Activated naive CD8-positive, alpha-beta T cell treated with anti-CD3 and anti-CD28 coated beads for 36 hours (primary cell): ENCODE results near the gene SLC24A4. TPM values are rescaled to one million over a fixed set of nuclear protein-coding genes. Genes with fewer than 3 reads are reported as not detected.

Experiments used
- DNase-seq: peaks from one replicate; pipeline ENCODE4 v3.0.0; 2021
- H3K27ac Mint-ChIP-seq: one replicate; pipeline ENCODE4 v1.8.0; 2022; ENCODE audit warnings: mild to moderate bottlenecking, moderate library complexity, mixed read lengths
- H3K27me3 Mint-ChIP-seq: one replicate; pipeline ENCODE4 v1.8.0; 2022; ENCODE audit warnings: mild to moderate bottlenecking, mixed read lengths
- H3K36me3 Mint-ChIP-seq: one replicate; pipeline ENCODE4 v1.8.0; 2021; ENCODE audit warnings: mild to moderate bottlenecking, mixed read lengths
- H3K4me1 Mint-ChIP-seq: one replicate; pipeline ENCODE4 v1.8.0; 2021; ENCODE audit warnings: mixed read lengths
- H3K4me3 Mint-ChIP-seq: one replicate; pipeline ENCODE4 v1.8.0; 2022; ENCODE audit warnings: mild to moderate bottlenecking, moderate library complexity, mixed read lengths
- H3K9me3 Mint-ChIP-seq: one replicate; pipeline ENCODE4 v1.8.0; 2022; ENCODE audit warnings: mixed read lengths
- total RNA-seq, 2 experiments: library from RNA; stranded (reverse); gene quantifications; one replicate each; pipeline ENCODE4 v1.2.3, GENCODE V29; 2021

SLC24A4 gene
- total RNA-seq, 2 experiments from 2014 or later, result 0.06 to 0.08 TPM

DNA sequence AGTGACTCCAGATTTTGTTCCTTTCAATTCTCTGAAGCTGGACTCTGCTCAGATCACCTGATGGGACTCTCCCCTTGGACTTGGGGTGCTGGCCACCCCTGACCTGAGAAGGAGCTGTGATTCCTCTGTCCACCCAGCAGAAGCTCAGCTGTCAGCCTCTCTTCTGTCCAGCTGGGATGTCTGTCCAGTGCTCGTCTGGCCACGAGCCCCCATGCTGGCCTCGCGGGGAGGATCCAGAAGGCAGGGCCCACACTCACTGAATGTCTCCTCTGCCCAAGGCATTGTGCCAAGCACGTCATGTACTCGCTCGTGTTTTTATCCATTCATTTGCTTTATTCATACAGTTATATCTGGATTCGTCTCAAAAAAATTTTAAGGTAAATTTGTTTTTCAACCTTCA is 14.2 kb upstream of the SLC24A4 start:
- H3K9me3 Mint-ChIP-seq, result no peaks in the 10 kb centered on the region
- no peak for DNase-seq
- no peak overlapping the region for H3K27ac Mint-ChIP-seq
- peaks cover 6% of the 10 kb centered on the region for H3K4me1 Mint-ChIP-seq
- H3K27me3 Mint-ChIP-seq, result no peaks in the 10 kb centered on the region
- no peak overlapping the region for H3K4me3 Mint-ChIP-seq
- no peaks in the 10 kb centered on the region for H3K36me3 Mint-ChIP-seq

DNA sequence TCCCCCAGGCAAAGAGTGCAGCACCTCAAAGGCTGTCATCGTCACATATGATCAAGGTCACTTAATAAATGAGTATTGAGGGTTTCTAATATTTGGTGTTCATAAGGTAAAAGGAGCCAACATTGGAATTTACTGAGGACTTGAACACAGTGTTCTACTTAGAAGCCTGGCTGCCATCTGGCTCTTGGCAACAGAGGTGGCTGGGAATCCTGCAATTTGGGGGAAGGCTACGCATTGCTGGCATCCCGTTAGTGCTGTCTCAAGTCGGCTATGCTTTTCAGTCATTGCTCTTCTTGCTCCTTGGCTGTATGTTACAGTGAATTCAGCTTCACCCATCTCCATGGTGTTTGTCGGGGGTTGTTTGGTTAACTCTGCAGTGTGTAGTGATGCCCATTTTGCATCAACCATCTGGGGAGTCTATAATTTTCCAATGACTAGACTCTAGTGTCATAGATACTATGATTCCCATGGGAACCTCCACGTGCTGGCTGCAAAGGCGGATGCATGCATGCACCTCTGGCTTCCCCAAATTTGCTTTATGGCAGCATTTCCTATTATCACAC is 12.9 kb upstream of the SLC24A4 start:
- Mint-ChIP-seq H3K4me1 (peaks cover 6% of the 10 kb centered on the region), H3K27ac (no peak overlapping the region), H3K27me3 (no peaks in the 10 kb centered on the region), H3K4me3 (no peak overlapping the region), H3K36me3 (no peaks in the 10 kb centered on the region), H3K9me3 (no peaks in the 10 kb centered on the region)
- no peak for DNase-seq

DNA sequence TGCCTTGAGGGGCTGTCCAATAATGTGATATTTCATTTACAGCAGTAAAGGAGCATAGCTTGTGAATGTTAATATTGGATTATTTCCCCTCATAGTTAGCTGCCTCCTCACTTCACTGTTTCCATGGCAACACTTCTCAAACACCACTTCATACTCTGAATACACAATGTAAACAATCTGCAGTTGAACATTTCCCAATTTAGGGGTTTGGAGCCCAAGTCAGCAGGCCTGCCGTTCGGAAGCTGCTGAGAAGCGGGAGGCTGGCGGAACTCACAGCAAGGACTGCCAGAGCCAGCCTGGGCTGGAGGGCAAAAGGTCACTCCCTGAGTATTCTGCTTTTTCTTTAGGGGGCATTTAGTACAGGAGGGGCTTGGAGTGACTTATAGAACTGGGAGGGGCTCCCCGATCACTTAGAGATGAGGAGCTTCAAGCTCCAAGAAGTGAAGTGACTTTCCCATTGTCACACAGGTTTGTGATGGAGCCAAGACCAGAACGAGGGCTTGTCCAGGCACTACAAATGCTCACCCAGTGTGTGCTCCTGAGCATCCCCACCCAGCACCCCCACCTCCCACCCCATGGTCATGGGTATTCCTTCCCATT is 12.1 kb upstream of the SLC24A4 start:
- no peaks in the 10 kb centered on the region for H3K9me3 Mint-ChIP-seq
- DNase-seq, result no peak
- H3K4me3 Mint-ChIP-seq, result no peak overlapping the region
- H3K27ac Mint-ChIP-seq, result no peak overlapping the region
- peaks cover 6% of the 10 kb centered on the region for H3K4me1 Mint-ChIP-seq
- H3K27me3 Mint-ChIP-seq, result no peaks in the 10 kb centered on the region
- H3K36me3 Mint-ChIP-seq, result no peaks in the 10 kb centered on the region

DNA sequence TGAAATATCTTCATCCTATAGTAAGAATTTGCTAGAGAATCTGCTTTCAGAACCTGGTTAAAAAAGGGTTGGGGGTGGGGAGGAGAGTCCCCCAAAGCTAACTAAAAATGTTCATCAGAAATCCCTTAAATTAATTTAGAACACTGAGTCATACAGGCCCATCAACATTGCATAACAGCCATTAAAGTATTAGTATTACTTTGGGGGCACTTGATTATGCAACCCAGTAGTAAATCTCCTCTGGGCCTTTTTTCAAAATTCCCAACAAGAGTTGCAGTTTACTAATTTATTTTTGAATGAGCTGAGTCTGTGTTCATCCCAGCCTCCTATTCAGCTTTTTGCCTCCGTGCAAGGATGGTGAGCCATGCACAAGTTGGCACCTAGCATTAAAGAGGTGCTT is 8.8 kb upstream of the SLC24A4 start:
- Mint-ChIP-seq H3K4me3 (no peak overlapping the region), H3K9me3 (peaks cover 7% of the 10 kb centered on the region), H3K27me3 (peaks cover 12% of the 10 kb centered on the region), H3K4me1 (no peaks in the 10 kb centered on the region), H3K27ac (no peak overlapping the region), H3K36me3 (no peaks in the 10 kb centered on the region)
- no peak for DNase-seq

DNA sequence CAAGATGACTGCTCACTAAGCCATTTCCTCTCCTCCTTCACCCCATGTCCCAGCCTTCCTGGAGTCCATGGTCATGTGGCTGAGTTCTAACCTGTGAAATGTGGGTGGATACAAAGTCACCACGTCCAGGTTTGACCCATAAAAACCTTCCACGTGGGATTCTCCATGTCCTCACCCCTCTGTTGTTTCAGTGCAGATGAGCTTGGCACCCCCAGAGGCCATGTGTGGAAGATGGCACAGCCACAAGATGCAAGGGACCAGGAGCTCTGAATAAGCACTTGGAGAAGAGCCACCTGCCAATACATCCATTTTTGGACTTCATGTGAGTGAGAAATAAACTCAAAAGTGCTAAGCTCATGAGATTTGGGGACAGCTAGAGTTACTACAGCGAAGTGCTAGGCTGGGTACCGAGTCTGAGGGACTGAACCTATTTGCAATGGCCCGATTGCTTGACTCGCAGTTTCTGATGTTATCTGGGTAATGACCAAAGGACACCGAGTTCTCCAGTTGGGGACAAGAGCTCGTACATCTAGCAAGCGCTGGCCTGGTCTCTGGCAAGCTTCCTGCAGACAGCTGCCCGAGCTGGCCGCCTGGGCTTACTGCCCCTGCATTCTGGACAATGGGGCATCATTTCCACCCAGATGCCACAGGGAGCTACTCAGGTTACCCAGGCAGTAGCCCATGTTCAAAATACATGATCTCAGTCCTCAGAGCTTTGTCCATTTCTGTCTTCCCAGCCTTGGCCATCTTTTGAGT is 7.7 kb upstream of the SLC24A4 start:
- no peak for DNase-seq
- H3K4me1 Mint-ChIP-seq, result no peaks in the 10 kb centered on the region
- no peak overlapping the region for H3K27ac Mint-ChIP-seq
- H3K27me3 Mint-ChIP-seq, result peaks cover 21% of the 10 kb centered on the region
- no peak overlapping the region for H3K4me3 Mint-ChIP-seq
- peaks cover 7% of the 10 kb centered on the region for H3K9me3 Mint-ChIP-seq
- no peaks in the 10 kb centered on the region for H3K36me3 Mint-ChIP-seq

DNA sequence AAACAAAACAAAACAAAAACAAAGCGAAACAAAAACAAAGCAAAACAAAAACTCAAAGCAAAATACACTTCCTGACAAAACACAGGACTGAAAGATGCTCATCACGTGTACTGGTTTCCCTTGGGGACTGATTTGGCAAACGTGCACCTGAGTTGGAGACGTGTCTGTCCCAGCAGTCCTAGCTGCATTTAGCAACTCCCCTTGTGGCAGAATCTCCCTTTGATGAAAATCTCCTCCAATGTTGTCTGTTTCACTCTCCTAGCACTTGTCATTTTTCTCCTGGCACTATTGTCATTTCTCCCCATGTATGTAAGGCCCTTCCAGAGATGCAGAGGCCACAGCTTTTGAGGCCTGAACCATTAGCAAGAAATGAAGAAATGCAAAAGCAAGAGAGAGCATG is 6.8 kb upstream of the SLC24A4 start:
- DNase-seq, result no peak
- Mint-ChIP-seq H3K9me3 (peaks cover 7% of the 10 kb centered on the region), H3K4me3 (no peak overlapping the region), H3K27ac (no peak overlapping the region), H3K36me3 (no peaks in the 10 kb centered on the region), H3K27me3 (peaks cover 29% of the 10 kb centered on the region), H3K4me1 (no peaks in the 10 kb centered on the region)

DNA sequence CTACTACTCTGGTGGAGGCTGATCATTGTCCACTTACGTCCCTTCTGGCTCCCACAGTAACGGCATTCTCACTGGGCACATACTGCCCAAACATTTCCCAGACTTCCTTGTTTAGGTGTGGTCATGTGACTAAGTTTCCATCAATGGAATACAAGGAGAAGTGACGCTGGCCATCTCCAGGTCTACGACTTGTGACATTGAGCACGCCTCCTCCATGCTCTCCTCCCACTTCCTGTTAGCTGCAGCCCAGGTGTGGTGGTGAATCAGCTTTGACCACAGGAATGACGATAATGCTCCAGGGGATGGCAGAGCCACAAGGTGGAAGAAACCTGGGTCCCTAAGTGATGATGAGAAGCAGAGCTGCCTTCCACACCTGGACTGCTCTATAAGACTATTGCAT is 6.0 kb upstream of the SLC24A4 start:
- Mint-ChIP-seq H3K9me3 (peaks cover 7% of the 10 kb centered on the region), H3K27ac (no peak overlapping the region), H3K27me3 (peaks cover 36% of the 10 kb centered on the region), H3K4me3 (no peak overlapping the region), H3K4me1 (no peaks in the 10 kb centered on the region), H3K36me3 (no peaks in the 10 kb centered on the region)
- no peak for DNase-seq

DNA sequence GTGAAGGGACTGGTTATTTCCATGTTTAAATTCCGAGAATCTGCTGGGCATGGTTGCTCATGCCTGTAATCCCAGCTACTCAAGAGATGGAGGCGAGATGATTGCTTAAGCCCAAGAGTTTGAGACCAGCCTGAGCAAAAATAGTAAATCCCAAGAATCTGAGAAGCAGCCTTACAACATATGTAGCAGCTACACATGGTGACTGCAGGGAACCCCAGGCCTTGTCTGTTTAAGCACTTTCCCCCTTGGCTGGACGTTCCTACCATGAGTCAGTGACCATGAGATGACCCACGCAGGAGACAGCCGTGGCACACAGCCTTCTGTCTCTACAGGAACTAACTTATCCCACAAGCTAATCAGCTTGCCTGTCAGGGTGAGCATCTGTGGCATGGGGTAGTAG is 5.5 kb upstream of the SLC24A4 start:
- Mint-ChIP-seq H3K4me3 (no peak overlapping the region), H3K27me3 (peaks cover 42% of the 10 kb centered on the region), H3K4me1 (no peaks in the 10 kb centered on the region), H3K36me3 (no peaks in the 10 kb centered on the region), H3K27ac (no peak overlapping the region), H3K9me3 (peaks cover 7% of the 10 kb centered on the region)
- DNase-seq, result no peak

DNA sequence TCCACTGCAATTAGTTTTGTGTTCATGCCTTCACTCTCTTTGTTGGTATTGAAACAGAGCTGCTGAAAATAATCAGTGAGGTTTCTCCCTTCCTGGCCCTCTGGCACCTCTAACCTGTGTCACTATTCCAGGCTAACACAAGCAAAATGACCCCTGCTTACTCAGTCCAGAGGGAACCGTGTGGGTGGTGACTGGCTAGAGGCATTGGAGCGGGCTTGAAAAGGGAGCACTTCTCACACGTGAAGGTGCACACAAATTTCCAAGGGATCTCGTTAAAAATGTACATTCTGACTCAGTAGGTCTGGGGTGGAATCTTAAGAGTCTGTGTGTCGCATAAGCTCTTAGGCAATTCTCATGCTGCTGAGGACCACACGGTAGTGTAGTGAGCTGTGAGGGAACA is 1.3 kb upstream of the SLC24A4 start:
- no peak overlapping the region for H3K27ac Mint-ChIP-seq
- no peak overlapping the region for H3K4me3 Mint-ChIP-seq
- peaks cover 79% of the 10 kb centered on the region for H3K27me3 Mint-ChIP-seq

DNA sequence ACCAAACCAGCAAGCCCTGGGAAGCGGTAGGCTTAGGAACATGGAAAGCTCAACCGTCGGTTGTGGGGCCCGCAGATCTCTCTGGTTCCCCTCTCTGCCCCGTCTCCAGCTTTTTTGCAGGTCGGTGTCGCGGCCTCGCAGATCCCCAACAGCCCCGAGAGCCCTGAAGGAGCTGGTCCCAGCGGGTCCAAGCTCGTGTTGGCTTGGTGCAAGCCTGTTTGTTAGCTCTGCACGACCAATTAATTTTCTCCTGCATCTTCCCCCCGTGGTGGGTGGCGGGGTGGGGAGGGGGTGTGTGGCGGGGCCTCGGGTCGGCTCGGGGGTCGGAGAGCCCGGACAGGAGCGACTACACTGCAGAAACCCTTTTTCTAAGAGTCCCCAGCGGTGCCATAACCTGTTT is 449 bp upstream of the SLC24A4 start:
- peak overlapping the region; percentile 63 for H3K4me3 Mint-ChIP-seq
- no peaks in the 10 kb centered on the region for H3K36me3 Mint-ChIP-seq
- no peak for DNase-seq
- peaks cover 4% of the 10 kb centered on the region for H3K4me1 Mint-ChIP-seq
- no peak overlapping the region for H3K27ac Mint-ChIP-seq
- H3K27me3 Mint-ChIP-seq, result peaks cover 83% of the 10 kb centered on the region
- no peaks in the 10 kb centered on the region for H3K9me3 Mint-ChIP-seq

More for the DNA sequence above, 1.3 kb upstream of the SLC24A4 start:
- DNase-seq, result no peak
- no peaks in the 10 kb centered on the region for H3K36me3 Mint-ChIP-seq
- peaks cover 4% of the 10 kb centered on the region for H3K4me1 Mint-ChIP-seq
- H3K9me3 Mint-ChIP-seq, result peaks cover 7% of the 10 kb centered on the region

DNA sequence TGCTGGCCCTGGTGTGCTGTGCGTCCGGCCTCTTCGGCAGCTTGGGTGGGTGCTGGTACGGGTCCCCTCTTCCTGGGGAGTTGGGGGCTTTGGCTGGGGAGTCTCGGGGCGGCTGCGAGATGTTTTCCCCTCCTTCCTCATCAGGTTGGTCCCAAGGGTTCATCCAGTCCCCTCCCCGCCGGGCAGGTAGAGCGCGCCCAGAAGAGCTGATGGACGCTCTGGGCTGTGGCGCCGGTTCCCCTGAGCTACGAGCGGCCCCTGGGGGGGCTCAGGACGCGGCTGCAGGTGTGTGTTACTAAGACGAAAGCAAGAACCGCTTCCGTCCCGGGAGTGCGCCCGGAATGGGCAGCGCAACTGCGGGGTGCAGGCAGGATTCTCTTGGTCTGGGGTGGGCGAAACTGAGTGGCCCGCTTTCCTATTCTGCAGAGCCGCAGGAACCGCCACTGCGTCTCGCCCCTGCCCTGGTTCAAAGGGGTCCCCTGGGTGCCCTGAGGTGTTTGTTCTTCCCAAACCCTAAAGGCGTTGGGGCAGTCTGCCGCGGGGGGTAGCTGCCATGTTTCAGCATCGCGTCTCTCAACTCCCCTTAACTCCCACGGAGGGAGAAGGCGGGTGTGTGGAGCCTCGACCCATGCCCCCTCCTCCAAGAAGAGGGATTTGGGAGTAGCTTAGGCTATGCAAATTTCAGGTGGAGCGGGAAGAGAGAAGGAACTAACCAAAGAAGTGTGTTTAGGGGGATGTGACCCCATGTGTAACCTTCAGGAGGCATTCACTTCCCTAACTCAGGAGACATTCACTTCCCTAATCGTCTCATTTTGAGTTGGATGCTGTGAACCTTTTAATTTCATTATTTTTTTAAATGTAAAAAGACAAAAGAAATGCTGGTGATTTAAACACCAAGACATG is 1.2 kb downstream of the SLC24A4 start:
- Mint-ChIP-seq H3K27me3 (peaks cover 78% of the 10 kb centered on the region), H3K4me1 (peaks cover 4% of the 10 kb centered on the region), H3K4me3 (peak overlapping the region; percentile 37), H3K36me3 (no peaks in the 10 kb centered on the region), H3K9me3 (no peaks in the 10 kb centered on the region), H3K27ac (no peak overlapping the region)
- DNase-seq, result no peak

DNA sequence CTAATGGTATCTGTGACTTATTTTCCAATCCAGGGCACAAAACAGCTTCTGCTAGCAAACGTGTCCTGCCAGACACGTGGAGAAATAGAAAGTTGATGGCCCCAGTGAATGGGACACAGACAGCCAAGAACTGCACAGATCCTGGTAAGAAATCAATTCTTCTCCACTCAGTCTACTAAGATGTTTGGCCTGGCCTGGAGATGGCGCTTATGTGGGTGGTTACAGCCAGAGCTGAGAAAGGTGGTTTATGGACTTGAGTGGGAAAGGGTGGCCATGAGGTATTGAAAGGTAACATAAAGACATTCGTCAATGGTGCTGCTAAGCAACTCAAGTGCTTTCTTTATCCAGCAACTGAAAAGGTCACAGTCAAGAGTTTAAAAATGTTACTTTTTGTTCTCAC is 2.9 kb downstream of the SLC24A4 start:
- no peaks in the 10 kb centered on the region for H3K36me3 Mint-ChIP-seq
- H3K27ac Mint-ChIP-seq, result no peak overlapping the region
- H3K4me1 Mint-ChIP-seq, result peaks cover 4% of the 10 kb centered on the region
- no peak for DNase-seq
- peaks cover 65% of the 10 kb centered on the region for H3K27me3 Mint-ChIP-seq
- no peaks in the 10 kb centered on the region for H3K9me3 Mint-ChIP-seq
- H3K4me3 Mint-ChIP-seq, result no peak overlapping the region

DNA sequence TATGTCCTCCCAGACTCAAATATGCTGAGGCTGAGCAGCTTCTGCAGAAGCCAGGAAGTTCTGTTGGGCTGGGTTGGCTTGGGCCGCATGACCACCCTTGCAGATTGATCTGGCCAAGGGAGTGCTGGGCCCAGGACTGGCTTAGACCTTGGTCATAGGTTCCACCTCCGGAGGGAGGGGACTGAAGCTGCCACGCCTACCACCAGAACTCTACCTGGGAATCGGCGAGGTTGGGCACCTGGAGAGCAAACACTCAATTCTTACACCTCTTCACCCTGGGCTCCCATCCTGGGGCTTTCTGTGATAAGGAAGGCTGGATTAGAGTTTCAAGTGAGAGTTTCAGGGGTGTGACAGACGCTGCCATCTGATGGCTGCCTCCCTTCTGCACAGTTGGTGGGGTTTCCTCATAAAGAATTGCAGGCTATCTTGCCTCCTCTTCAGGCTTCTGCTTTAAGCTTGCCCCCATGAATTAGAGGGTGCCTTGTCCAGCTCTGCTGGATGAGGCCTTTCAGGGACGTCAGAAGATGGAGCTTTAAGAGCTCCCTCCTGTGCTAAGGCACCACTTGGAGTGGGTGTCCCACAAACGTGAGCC is 5.8 kb downstream of the SLC24A4 start:
- Mint-ChIP-seq H3K4me3 (no peak overlapping the region), H3K36me3 (no peaks in the 10 kb centered on the region), H3K27ac (no peak overlapping the region), H3K9me3 (no peaks in the 10 kb centered on the region), H3K4me1 (peaks cover 2% of the 10 kb centered on the region), H3K27me3 (peaks cover 40% of the 10 kb centered on the region)
- no peak for DNase-seq

DNA sequence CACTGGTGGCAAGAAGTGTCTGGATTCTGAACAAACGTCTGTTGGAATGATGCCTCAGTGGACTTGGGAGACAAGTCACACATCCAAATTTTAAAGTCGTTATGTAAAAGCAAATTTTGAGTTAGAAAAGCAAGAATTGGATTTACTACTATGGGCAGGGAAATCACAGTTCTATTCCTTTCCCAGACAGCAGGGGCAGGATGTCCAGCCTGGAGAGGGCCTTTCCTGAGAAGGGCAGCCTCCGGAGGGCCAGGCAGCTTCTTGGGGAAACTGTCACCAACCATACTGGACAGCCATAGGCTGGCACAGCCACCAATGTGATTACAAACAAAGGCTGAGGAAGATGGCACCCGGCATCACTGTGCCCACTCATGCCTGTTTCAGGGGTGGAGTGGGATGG is 11.1 kb downstream of the SLC24A4 start:
- H3K27ac Mint-ChIP-seq, result no peak overlapping the region
- no peaks in the 10 kb centered on the region for H3K9me3 Mint-ChIP-seq
- no peak overlapping the region for H3K4me3 Mint-ChIP-seq
- DNase-seq, result no peak
- no peaks in the 10 kb centered on the region for H3K4me1 Mint-ChIP-seq
- H3K36me3 Mint-ChIP-seq, result no peaks in the 10 kb centered on the region
- H3K27me3 Mint-ChIP-seq, result peaks cover 29% of the 10 kb centered on the region

DNA sequence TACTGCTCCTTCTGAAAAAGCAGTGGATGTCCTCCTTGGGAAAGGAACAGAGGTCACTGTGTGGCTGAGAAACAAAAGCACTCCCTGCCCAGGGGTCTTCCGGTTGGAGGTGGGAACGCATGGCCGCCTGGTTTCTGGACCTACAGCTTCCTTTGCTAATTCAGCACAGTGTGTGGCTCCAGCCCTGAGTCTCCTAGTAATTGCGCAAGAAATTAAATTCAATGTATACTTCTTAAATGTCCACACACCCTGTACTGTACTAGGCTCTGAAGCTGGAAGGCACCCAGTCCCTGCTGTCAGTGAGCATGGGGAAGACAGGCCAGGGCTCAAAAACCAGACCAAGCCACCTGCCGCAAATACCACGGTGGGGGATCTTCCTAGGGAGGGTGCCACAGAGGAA is 13.4 kb downstream of the SLC24A4 start:
- H3K9me3 Mint-ChIP-seq, result no peaks in the 10 kb centered on the region
- peaks cover 41% of the 10 kb centered on the region for H3K27me3 Mint-ChIP-seq
- no peak overlapping the region for H3K27ac Mint-ChIP-seq
- H3K4me3 Mint-ChIP-seq, result no peak overlapping the region
- H3K4me1 Mint-ChIP-seq, result peaks cover 8% of the 10 kb centered on the region
- no peaks in the 10 kb centered on the region for H3K36me3 Mint-ChIP-seq
- DNase-seq, result no peak
